Activated CD4-positive, alpha-beta T cell treated with anti-CD3 and anti-CD28 coated beads, Interleukin-2, amount 50 U/mL, for 24 hours (primary cell): ENCODE measurements around the gene PPFIBP2.

Experiments
- DNase-seq, 2 donors: peaks; one replicate each; pipeline ENCODE4 v3.0.0-alpha.2; 2020; ENCODE audit warnings: low read depth in 1 of 2, low spot score in 1 of 2

Gene PPFIBP2

GRCh38 chr11:7548659-7549274 lies 35.0 kb downstream of the PPFIBP2 start:
- DNase-seq, result no peak

GRCh38 chr11:7549681-7550080 lies 35.9 kb downstream of the PPFIBP2 start:
- DNase-seq, result no peak

GRCh38 chr11:7551571-7551970 lies 37.8 kb downstream of the PPFIBP2 start:
- no peak for DNase-seq

GRCh38 chr11:7552666-7553065 lies 38.9 kb downstream of the PPFIBP2 start:
- DNase-seq, result no peak

- no peak for DNase-seq
Observed at GRCh38 chr11:7555052-7555699, 41.4 kb downstream of the PPFIBP2 start.

GRCh38 chr11:7558046-7558445 lies 44.2 kb downstream of the PPFIBP2 start:
- no peak for DNase-seq

- DNase-seq, result no peak
Observed at GRCh38 chr11:7559398-7560283, 45.8 kb downstream of the PPFIBP2 start.

- DNase-seq, result no peak
Observed at GRCh38 chr11:7561562-7561961, 47.8 kb downstream of the PPFIBP2 start.

- no peak for DNase-seq
Observed at GRCh38 chr11:7563281-7563680, 49.5 kb downstream of the PPFIBP2 start.

GRCh38 chr11:7564803-7565202 lies 51.0 kb downstream of the PPFIBP2 start:
- no peak for DNase-seq

GRCh38 chr11:7567311-7567710 lies 53.5 kb downstream of the PPFIBP2 start:
- no peak for DNase-seq

- no peak for DNase-seq
Observed at GRCh38 chr11:7569044-7569443, 55.2 kb downstream of the PPFIBP2 start.

- DNase-seq, result no peak
Observed at GRCh38 chr11:7570241-7570640, 56.4 kb downstream of the PPFIBP2 start.

GRCh38 chr11:7570938-7571521 lies 57.2 kb downstream of the PPFIBP2 start:
- no peak for DNase-seq

- DNase-seq, result no peak
Observed at GRCh38 chr11:7571640-7572000, 57.8 kb downstream of the PPFIBP2 start.

GRCh38 chr11:7572001-7572712 lies 58.4 kb downstream of the PPFIBP2 start:
- no peak for DNase-seq

GRCh38 chr11:7573193-7573557 lies 59.4 kb downstream of the PPFIBP2 start:
- DNase-seq, result no peak

- no peak for DNase-seq
Observed at GRCh38 chr11:7573558-7574296, 59.9 kb downstream of the PPFIBP2 start.

GRCh38 chr11:7574491-7575130 lies 60.8 kb downstream of the PPFIBP2 start:
- DNase-seq, result no peak
